Fibroblast of villous mesenchyme (primary cell): ENCODE measurements around the gene ENTPD1. TPM values are rescaled to one million over a fixed set of nuclear protein-coding genes. Genes with fewer than 3 reads are reported as not detected.

Experiments
- DNase-seq: peaks from one replicate; pipeline ENCODE4 v3.0.0-alpha.2; 2010; ENCODE audit warnings: low read depth
- H3K4me3 ChIP-seq: 2 replicates; pipeline ENCODE4 v1.5.1; 2011; ENCODE audit warnings: low read depth, mild to moderate bottlenecking, low read length
- CTCF ChIP-seq: IDR thresholded peaks from 2 replicates; pipeline ENCODE4 v1.5.1; 2012; ENCODE audit warnings: low read depth, mild to moderate bottlenecking, low read length; ENCODE audit not compliant: insufficient read depth
- total RNA-seq: library from RNA; depleted of rRNA; stranded (reverse); fragments of >200 nt; gene quantifications from 2 replicates; pipeline ENCODE4 v1.2.3, GENCODE V29; 2012

The ENTPD1 gene
- total RNA-seq, 1 donor: 0.86 TPM

- H3K4me3 ChIP-seq: no peak overlapping the region
- TF ChIP-seq CTCF: no peak
- no peak for DNase-seq
These were observed 12.9 kb upstream of the ENTPD1 start for GRCh38 chr10:95742962-95743535.

DNA sequence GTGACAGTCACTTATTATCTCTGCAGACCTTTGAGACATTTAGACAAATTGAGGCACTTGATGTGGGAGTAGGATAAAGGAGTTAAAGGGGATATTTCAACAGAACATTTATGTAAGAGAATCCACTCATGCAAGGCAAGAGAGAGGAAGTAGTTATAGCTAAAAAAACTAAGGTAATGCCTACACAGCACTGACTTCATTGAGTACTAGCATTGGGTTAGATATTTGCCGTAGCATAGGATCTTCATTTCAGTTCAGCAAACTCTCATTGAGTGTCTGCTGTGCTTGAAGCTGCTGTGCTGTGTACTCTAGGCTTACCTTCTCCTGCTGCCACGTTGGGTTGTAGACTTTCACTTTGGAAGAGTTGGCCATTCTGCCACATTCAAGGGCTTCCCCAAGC lies 10.5 kb upstream of the ENTPD1 start:
- H3K4me3 ChIP-seq: no peak overlapping the region
- TF ChIP-seq CTCF: no peak
- DNase-seq: no peak

DNA sequence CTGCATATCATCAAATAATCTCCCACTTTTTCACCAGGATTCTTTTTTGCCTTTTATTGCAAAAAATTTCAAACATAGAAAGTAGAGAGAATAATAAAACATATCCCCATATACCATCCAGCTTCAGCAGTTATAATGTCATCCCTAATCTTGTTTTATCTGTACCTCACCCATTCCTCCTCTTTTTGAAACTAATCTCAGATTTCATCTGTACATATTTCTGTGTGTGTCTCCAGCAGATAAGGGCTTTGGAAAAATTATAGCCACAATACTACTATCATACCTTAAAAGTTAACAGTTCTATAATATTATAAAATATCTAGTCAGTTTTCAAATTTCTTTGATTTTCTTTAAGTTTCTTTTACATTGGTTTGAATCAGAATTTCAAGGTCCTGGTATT lies 7.6 kb upstream of the ENTPD1 start:
- no peak overlapping the region for H3K4me3 ChIP-seq
- no peak for TF ChIP-seq CTCF
- DNase-seq: no peak

DNA sequence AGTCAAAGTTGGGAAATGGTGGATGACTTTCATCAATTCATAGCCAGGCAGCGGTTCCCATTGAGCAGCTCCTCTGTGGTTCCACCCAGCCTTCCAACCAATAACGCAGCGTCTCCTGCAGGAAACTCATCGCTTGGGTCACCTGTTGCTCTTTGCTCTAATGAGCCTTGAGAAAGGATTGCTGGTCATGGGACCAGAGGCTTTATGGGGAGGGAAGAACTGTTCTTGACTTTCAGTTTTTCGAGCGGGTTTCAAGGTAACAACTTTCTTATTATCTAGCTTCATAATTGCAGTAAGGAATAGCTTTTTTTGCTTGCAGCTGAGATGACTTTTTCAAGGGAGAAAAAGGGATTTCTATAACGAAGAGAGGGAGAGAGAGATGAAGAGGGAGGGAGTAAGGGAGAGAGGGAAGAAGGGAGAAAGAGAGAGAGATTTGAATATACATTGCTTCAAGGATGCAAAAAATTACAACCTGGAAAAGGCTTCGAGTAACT lies 405 bp upstream of the ENTPD1 start:
- no peak overlapping the region for H3K4me3 ChIP-seq
- DNase-seq: no peak
- no peak for TF ChIP-seq CTCF

GRCh38 chr10:95756809-95757684 lies 1.1 kb downstream of the ENTPD1 start:
- TF ChIP-seq CTCF: no peak

DNA sequence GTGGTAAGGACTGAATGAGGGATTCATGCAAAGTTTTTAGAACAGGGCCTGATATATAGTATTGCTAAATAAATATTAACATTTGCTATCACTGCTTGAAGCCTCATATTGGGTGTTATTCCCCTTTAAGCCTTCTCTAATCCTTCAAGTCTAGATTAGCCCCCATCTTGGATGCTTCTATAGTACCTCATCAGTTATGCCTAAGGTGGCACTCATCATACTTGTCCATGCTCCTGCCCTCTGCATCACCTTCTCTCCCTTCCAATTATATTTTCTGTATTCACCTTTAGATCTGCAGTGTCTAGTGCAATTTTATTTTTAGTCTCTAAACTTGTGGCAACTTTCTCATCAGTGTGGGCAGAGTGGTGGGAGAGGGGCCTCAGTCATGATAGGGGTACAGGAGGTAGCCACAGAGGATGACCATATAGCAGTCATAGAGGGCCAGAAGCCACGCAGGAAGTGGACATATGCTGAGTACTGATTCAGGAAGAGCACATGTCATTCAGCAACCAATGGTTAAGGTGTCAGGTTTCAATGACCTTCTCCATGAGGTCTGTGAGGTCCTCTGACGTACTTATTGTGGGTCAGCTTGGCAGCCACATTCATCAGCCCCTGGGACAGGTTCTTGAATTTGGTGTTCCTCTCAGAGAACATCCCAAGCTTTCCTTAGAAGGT lies 2.5 kb downstream of the ENTPD1 start:
- TF ChIP-seq CTCF: no peak
- no peak for DNase-seq
- no peak overlapping the region for H3K4me3 ChIP-seq

More at GRCh38 chr10:95756809-95757684, 1.1 kb downstream of the ENTPD1 start:
- no peak overlapping the region for H3K4me3 ChIP-seq
- DNase-seq: no peak
